HG03066 (cell line): ENCODE data around the gene SPAG4.
A peak's percentile ranks its signal among the peaks of the same experiment; 100 is the strongest.

Experiments used
- ATAC-seq: cut with Tn5 transposase; IDR thresholded peaks from one replicate; pipeline ENCODE4 v1.9.1; 2021; ENCODE audit warnings: low read depth; ENCODE audit not compliant: unreplicated experiment

The SPAG4 gene

GRCh38 chr20:35619196-35620095 is 3.8 kb downstream of the SPAG4 start:
- peak; percentile 35 for ATAC-seq

- ATAC-seq = no peak
Observed at GRCh38 chr20:35620818-35621559, 5.4 kb downstream of the SPAG4 start.

- ATAC-seq = no peak
Observed at GRCh38 chr20:35621560-35621946, 5.9 kb downstream of the SPAG4 start.

- ATAC-seq = no peak
Observed at GRCh38 chr20:35625584-35626385, 10.2 kb downstream of the SPAG4 start.

GRCh38 chr20:35626386-35627001 is 10.9 kb downstream of the SPAG4 start:
- no peak for ATAC-seq

GRCh38 chr20:35627121-35627520 is 11.5 kb downstream of the SPAG4 start:
- ATAC-seq = no peak

- ATAC-seq = no peak
Observed at GRCh38 chr20:35629427-35630145, 14.0 kb downstream of the SPAG4 start.

- no peak for ATAC-seq
Observed at GRCh38 chr20:35630636-35631035, 15.0 kb downstream of the SPAG4 start.

GRCh38 chr20:35632539-35633115 is 17.0 kb downstream of the SPAG4 start:
- no peak for ATAC-seq

- ATAC-seq = no peak
Observed at GRCh38 chr20:35635652-35636051, 20.0 kb downstream of the SPAG4 start.

GRCh38 chr20:35636095-35636494 is 20.5 kb downstream of the SPAG4 start:
- ATAC-seq = no peak

- no peak for ATAC-seq
Observed at GRCh38 chr20:35637276-35637675, 21.6 kb downstream of the SPAG4 start.

- no peak for ATAC-seq
Observed at GRCh38 chr20:35638751-35639150, 23.1 kb downstream of the SPAG4 start.

GRCh38 chr20:35640724-35641123 is 25.1 kb downstream of the SPAG4 start:
- no peak for ATAC-seq

- ATAC-seq = no peak
Observed at GRCh38 chr20:35641743-35642142, 26.1 kb downstream of the SPAG4 start.

- no peak for ATAC-seq
Observed at GRCh38 chr20:35643045-35643444, 27.4 kb downstream of the SPAG4 start.

- no peak for ATAC-seq
Observed at GRCh38 chr20:35644806-35645205, 29.2 kb downstream of the SPAG4 start.

- no peak for ATAC-seq
Observed at GRCh38 chr20:35648836-35649235, 33.2 kb downstream of the SPAG4 start.

- ATAC-seq = no peak
Observed at GRCh38 chr20:35650632-35651031, 35.0 kb downstream of the SPAG4 start.

GRCh38 chr20:35651958-35652357 is 36.3 kb downstream of the SPAG4 start:
- no peak for ATAC-seq
